ENCODE results near the gene CTDSP2.

CTDSP2 gene

DNA sequence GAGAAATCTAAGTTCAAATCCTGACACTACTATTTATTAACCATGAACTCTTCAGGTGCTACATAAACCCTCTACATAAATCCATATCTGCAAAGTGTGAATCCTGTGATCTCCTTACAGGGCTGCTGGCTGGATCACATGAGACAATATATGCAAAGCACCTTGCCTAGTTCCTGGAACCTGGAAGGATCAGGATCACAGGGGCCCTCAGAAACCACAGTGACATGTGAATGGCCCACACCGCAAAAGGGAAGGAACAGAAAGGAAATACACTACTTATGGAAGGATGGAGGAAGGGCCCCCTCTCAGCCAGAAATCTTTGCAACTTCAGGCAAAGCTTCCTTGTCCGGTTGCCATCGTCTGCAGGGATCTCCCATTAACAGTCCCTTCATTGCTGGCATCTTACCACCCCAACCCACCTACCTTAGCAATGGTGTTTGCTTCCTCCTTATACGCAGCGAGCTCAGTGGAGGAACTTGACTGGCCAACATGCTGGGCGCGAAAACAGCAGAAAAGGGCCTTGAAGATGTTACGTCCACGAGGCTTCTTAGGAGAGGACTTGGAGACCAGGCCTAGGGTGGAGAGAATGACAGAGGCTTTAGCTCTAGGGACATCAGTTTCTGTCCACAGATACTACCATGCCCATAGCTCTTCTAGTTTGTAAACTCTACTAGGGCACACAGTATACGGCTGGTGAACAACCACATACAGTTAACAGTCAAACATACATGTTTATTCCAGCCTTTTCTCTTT, 17.3 kb downstream of the CTDSP2 start:
- Histone ChIP-seq H3K27me3 (ENCODE audit: low read length) (no peaks in the 10 kb centered on the region), H4K20me1 (ENCODE audit: low read depth, low read length) (no peaks in the 10 kb centered on the region), H3F3A (ENCODE audit: insufficient read depth) (no peaks in the 10 kb centered on the region), H3K9me3 (ENCODE audit: insufficient read depth, low read length) (no peaks in the 10 kb centered on the region), H3K27ac (ENCODE audit: low read depth, low read length) (no peak overlapping the region), H3K4me2 (ENCODE audit: low read depth, low read length, poor library complexity, severe bottlenecking) (no peak overlapping the region), H3K36me3 (ENCODE audit: low read length) (no peaks in the 10 kb centered on the region), H2AFZ (ENCODE audit: low read depth, low read length, severe bottlenecking) (no peak overlapping the region), H3K4me3 (ENCODE audit: insufficient read depth, low read length, poor library complexity, severe bottlenecking) (no peak overlapping the region), H3K9ac (ENCODE audit: low read length) (no peak overlapping the region), H3K9me2 (replicated peaks; ENCODE audit: insufficient read depth, low read length) (no peaks in the 10 kb centered on the region), H3K79me2 (ENCODE audit: insufficient read depth, low read length) (no peaks in the 10 kb centered on the region)
- TF ChIP-seq, protein P1, sequence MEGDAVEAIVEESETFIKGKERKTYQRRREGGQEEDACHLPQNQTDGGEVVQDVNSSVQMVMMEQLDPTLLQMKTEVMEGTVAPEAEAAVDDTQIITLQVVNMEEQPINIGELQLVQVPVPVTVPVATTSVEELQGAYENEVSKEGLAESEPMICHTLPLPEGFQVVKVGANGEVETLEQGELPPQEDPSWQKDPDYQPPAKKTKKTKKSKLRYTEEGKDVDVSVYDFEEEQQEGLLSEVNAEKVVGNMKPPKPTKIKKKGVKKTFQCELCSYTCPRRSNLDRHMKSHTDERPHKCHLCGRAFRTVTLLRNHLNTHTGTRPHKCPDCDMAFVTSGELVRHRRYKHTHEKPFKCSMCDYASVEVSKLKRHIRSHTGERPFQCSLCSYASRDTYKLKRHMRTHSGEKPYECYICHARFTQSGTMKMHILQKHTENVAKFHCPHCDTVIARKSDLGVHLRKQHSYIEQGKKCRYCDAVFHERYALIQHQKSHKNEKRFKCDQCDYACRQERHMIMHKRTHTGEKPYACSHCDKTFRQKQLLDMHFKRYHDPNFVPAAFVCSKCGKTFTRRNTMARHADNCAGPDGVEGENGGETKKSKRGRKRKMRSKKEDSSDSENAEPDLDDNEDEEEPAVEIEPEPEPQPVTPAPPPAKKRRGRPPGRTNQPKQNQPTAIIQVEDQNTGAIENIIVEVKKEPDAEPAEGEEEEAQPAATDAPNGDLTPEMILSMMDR (IDR thresholded peaks at IDR 0.05; ENCODE audit: insufficient read depth, low read length, poor library complexity, severe bottlenecking) = no peak
- no peak for TF ChIP-seq EZH2phosphoT487 (conservative IDR thresholded peaks at IDR 0.05; ENCODE audit: low read length)

DNA sequence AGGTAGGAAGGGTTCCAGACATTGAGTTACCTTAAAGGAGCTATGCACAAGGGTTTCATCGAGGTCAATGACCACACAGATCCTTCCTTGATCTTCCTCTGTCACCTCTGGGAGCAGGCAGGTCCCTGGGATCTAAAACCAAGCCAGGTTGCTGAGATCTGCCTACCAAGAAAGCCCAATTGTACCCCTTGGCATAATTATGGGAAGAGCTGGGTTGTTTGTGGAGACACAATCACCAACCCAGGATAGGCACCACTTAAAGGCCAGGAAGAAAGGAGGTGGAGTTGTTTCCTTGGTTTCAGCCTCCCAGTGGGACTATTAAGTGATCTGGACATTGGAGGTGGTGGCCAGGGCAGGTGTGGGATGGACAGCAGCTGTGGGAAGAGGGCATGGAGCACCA, 19.6 kb downstream of the CTDSP2 start:
- H3K9me2 ChIP-seq (replicated peaks; ENCODE audit: insufficient read depth, low read length) = no peaks in the 10 kb centered on the region
- H3K27me3 ChIP-seq (ENCODE audit: low read length) = no peaks in the 10 kb centered on the region
- no peak overlapping the region for H3K4me2 ChIP-seq (ENCODE audit: low read depth, low read length, poor library complexity, severe bottlenecking)
- no peaks in the 10 kb centered on the region for H4K20me1 ChIP-seq (ENCODE audit: low read depth, low read length)
- H3K36me3 ChIP-seq (ENCODE audit: low read length) = no peaks in the 10 kb centered on the region
- H3K4me3 ChIP-seq (ENCODE audit: insufficient read depth, low read length, poor library complexity, severe bottlenecking) = no peak overlapping the region
- no peaks in the 10 kb centered on the region for H3K9me3 ChIP-seq (ENCODE audit: insufficient read depth, low read length)
- H3K9ac ChIP-seq (ENCODE audit: low read length) = no peak overlapping the region
- no peaks in the 10 kb centered on the region for H3K79me2 ChIP-seq (ENCODE audit: insufficient read depth, low read length)
- H3K27ac ChIP-seq (ENCODE audit: low read depth, low read length) = no peak overlapping the region
- no peak overlapping the region for H2AFZ ChIP-seq (ENCODE audit: low read depth, low read length, severe bottlenecking)
- TF ChIP-seq, protein P1 (IDR thresholded peaks at IDR 0.05; ENCODE audit: insufficient read depth, low read length, poor library complexity, severe bottlenecking) = no peak
- no peak for TF ChIP-seq EZH2phosphoT487 (conservative IDR thresholded peaks at IDR 0.05; ENCODE audit: low read length)
- H3F3A ChIP-seq (ENCODE audit: insufficient read depth) = no peaks in the 10 kb centered on the region

DNA sequence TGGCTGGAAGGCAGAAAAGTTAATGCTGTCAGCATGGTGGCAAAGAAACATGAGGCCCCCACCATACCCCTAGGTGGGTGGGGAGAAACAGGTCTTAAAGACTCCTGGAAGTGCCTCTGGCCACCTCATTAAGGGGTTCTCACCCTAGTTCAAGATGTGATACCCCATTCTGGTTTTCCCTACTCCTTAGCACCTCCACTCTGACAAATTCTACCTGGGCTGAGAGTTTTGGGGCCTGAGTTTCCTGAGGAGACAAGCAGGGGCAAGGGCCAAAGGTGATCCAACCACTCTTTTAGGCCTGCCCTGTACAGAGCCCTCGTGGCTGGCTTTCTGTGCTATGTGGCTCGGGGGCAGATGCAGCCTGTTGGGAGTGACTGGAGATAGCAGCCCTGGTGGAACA, 20.1 kb downstream of the CTDSP2 start:
- Histone ChIP-seq H3K79me2 (ENCODE audit: insufficient read depth, low read length) (no peaks in the 10 kb centered on the region), H4K20me1 (ENCODE audit: low read depth, low read length) (no peaks in the 10 kb centered on the region)
- TF ChIP-seq EZH2phosphoT487 (conservative IDR thresholded peaks at IDR 0.05; ENCODE audit: low read length) = no peak
- TF ChIP-seq, protein P1 (IDR thresholded peaks at IDR 0.05; ENCODE audit: insufficient read depth, low read length, poor library complexity, severe bottlenecking) = no peak

More for the DNA sequence above, 20.1 kb downstream of the CTDSP2 start:
- Histone ChIP-seq H3F3A (ENCODE audit: insufficient read depth) (no peaks in the 10 kb centered on the region), H3K9me3 (ENCODE audit: insufficient read depth, low read length) (no peaks in the 10 kb centered on the region), H3K4me3 (ENCODE audit: insufficient read depth, low read length, poor library complexity, severe bottlenecking) (no peak overlapping the region), H2AFZ (ENCODE audit: low read depth, low read length, severe bottlenecking) (no peak overlapping the region), H3K27me3 (ENCODE audit: low read length) (no peaks in the 10 kb centered on the region), H3K4me2 (ENCODE audit: low read depth, low read length, poor library complexity, severe bottlenecking) (no peak overlapping the region), H3K9ac (ENCODE audit: low read length) (no peak overlapping the region), H3K9me2 (replicated peaks; ENCODE audit: insufficient read depth, low read length) (no peaks in the 10 kb centered on the region), H3K36me3 (ENCODE audit: low read length) (no peaks in the 10 kb centered on the region), H3K27ac (ENCODE audit: low read depth, low read length) (no peak overlapping the region)

Measured in SU-DHL-6 (cell line).